HG03558 (cell line): ENCODE data around the gene FGF12.

Experiments
- ATAC-seq: cut with Tn5 transposase; IDR thresholded peaks from one replicate; pipeline ENCODE4 v1.9.1; 2021; ENCODE audit warnings: moderate number of reproducible peaks; ENCODE audit not compliant: unreplicated experiment; ENCODE audit errors: extremely low read depth

FGF12 gene

GRCh38 chr3:192433704-192434103, 293.6 kb downstream of the FGF12 start:
- no peak for ATAC-seq

GRCh38 chr3:192422997-192423342, 304.4 kb downstream of the FGF12 start:
- no peak for ATAC-seq

GRCh38 chr3:192422321-192422996, 304.9 kb downstream of the FGF12 start:
- no peak for ATAC-seq

- no peak for ATAC-seq
Observed at GRCh38 chr3:192419312-192419711, 308.0 kb downstream of the FGF12 start.

GRCh38 chr3:192417559-192418055, 309.7 kb downstream of the FGF12 start:
- ATAC-seq, result no peak

- ATAC-seq, result no peak
Observed at GRCh38 chr3:192417017-192417416, 310.3 kb downstream of the FGF12 start.

- ATAC-seq, result no peak
Observed at GRCh38 chr3:192413461-192413860, 313.9 kb downstream of the FGF12 start.

GRCh38 chr3:192410684-192410960, 316.7 kb downstream of the FGF12 start:
- ATAC-seq, result no peak

- ATAC-seq, result no peak
Observed at GRCh38 chr3:192409838-192410683, 317.3 kb downstream of the FGF12 start.

GRCh38 chr3:192409201-192409837, 318.0 kb downstream of the FGF12 start:
- no peak for ATAC-seq

- no peak for ATAC-seq
Observed at GRCh38 chr3:192408647-192409200, 318.6 kb downstream of the FGF12 start.

- ATAC-seq, result no peak
Observed at GRCh38 chr3:192408007-192408646, 319.2 kb downstream of the FGF12 start.

- no peak for ATAC-seq
Observed at GRCh38 chr3:192399767-192400166, 327.6 kb downstream of the FGF12 start.

GRCh38 chr3:192397012-192397411, 330.3 kb downstream of the FGF12 start:
- ATAC-seq, result no peak

GRCh38 chr3:192395506-192395905, 331.8 kb downstream of the FGF12 start:
- no peak for ATAC-seq

- ATAC-seq, result no peak
Observed at GRCh38 chr3:192392986-192393385, 334.4 kb downstream of the FGF12 start.

- ATAC-seq, result no peak
Observed at GRCh38 chr3:192382861-192383260, 344.5 kb downstream of the FGF12 start.

GRCh38 chr3:192373586-192373985, 353.8 kb downstream of the FGF12 start:
- no peak for ATAC-seq

GRCh38 chr3:192373032-192373431, 354.3 kb downstream of the FGF12 start:
- no peak for ATAC-seq

GRCh38 chr3:192372616-192373015, 354.7 kb downstream of the FGF12 start:
- no peak for ATAC-seq
